HG02571 (cell line): ENCODE results near the gene RMC1.

ENCODE experiments used
- ATAC-seq: cut with Tn5 transposase; IDR thresholded peaks from one replicate; pipeline ENCODE4 v1.9.1; 2021; ENCODE audit warnings: mild to moderate bottlenecking, moderate library complexity; ENCODE audit not compliant: unreplicated experiment

RMC1 gene

GRCh38 chr18:23580677-23581367, 77.5 kb downstream of the RMC1 start:
- ATAC-seq, result no peak
